GM18511 (cell line): ENCODE results near the gene CDHR2.

Source experiments
- ATAC-seq: cut with Tn5 transposase; IDR thresholded peaks from one replicate; pipeline ENCODE4 v1.9.1; 2021; ENCODE audit warnings: mild to moderate bottlenecking, moderate library complexity; ENCODE audit not compliant: unreplicated experiment

The CDHR2 gene

GRCh38 chr5:176612855-176613254 is 63.7 kb downstream of the CDHR2 start:
- ATAC-seq: no peak

- ATAC-seq: no peak
Observed at GRCh38 chr5:176614805-176615478, 65.8 kb downstream of the CDHR2 start.

- no peak for ATAC-seq
Observed at GRCh38 chr5:176616511-176616910, 67.4 kb downstream of the CDHR2 start.

GRCh38 chr5:176618783-176619182 is 69.6 kb downstream of the CDHR2 start:
- no peak for ATAC-seq

- ATAC-seq: peak; percentile 86
Observed at GRCh38 chr5:176619203-176619568, 70.0 kb downstream of the CDHR2 start.

- no peak for ATAC-seq
Observed at GRCh38 chr5:176619569-176620332, 70.6 kb downstream of the CDHR2 start.

GRCh38 chr5:176620333-176620981 is 71.3 kb downstream of the CDHR2 start:
- ATAC-seq: no peak

GRCh38 chr5:176621661-176622079 is 72.5 kb downstream of the CDHR2 start:
- no peak for ATAC-seq

GRCh38 chr5:176624142-176624541 is 75.0 kb downstream of the CDHR2 start:
- ATAC-seq: no peak

GRCh38 chr5:176624938-176625337 is 75.8 kb downstream of the CDHR2 start:
- no peak for ATAC-seq

- no peak for ATAC-seq
Observed at GRCh38 chr5:176625512-176625911, 76.4 kb downstream of the CDHR2 start.

- no peak for ATAC-seq
Observed at GRCh38 chr5:176625966-176626875, 77.1 kb downstream of the CDHR2 start.

- no peak for ATAC-seq
Observed at GRCh38 chr5:176626876-176627236, 77.7 kb downstream of the CDHR2 start.

GRCh38 chr5:176627582-176627981 is 78.4 kb downstream of the CDHR2 start:
- ATAC-seq: no peak

- ATAC-seq: no peak
Observed at GRCh38 chr5:176628406-176629228, 79.5 kb downstream of the CDHR2 start.

- no peak for ATAC-seq
Observed at GRCh38 chr5:176629317-176629852, 80.2 kb downstream of the CDHR2 start.

GRCh38 chr5:176629853-176630680 is 80.9 kb downstream of the CDHR2 start, which contains the start of the genes EIF4E1B and SNCB:
TSS of gene EIF4E1B (plus strand) at chr5:176630675. CDS start at chr5:176642788, 12,113 bp downstream.
TSS of gene SNCB (minus strand) at chr5:176630534. CDS start at chr5:176629654, 880 bp downstream.
- no peak for ATAC-seq

- no peak for ATAC-seq
Observed at GRCh38 chr5:176630681-176631222, 81.6 kb downstream of the CDHR2 start.
